ENCODE data around the gene NR1D1. TPM values are rescaled to one million over a fixed set of nuclear protein-coding genes. Genes with fewer than 3 reads are reported as not detected.

Gene NR1D1
- total RNA-seq, 1 donor from 2014 or later: 18.6 TPM

GRCh38 chr17:40079545-40079944, 20.8 kb downstream of the NR1D1 start:
- no peak for ATAC-seq
- no peak for DNase-seq (ENCODE audit: low spot score)

DNA sequence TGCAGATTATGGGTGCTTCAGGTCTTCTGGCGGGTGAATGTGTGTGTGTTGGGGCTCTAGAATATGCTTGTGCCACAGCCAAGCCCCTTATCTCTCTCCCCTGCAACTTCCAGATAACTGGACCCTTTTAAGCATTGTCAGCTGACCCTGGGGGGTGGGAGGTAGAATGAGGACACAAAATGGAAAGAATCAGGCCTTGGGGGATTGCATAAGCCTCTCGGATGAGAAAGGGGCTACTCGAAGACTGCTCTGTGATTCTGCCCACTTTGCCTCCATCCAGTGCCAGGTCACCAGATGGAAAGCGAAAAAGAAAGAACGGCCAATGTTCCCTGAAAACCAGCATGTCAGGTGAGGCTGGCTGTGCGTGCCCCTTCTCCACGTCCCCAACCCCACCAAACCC, 23.8 kb downstream of the NR1D1 start:
- DNase-seq (ENCODE audit: low spot score) (no peak), ATAC-seq (no peak)

DNA sequence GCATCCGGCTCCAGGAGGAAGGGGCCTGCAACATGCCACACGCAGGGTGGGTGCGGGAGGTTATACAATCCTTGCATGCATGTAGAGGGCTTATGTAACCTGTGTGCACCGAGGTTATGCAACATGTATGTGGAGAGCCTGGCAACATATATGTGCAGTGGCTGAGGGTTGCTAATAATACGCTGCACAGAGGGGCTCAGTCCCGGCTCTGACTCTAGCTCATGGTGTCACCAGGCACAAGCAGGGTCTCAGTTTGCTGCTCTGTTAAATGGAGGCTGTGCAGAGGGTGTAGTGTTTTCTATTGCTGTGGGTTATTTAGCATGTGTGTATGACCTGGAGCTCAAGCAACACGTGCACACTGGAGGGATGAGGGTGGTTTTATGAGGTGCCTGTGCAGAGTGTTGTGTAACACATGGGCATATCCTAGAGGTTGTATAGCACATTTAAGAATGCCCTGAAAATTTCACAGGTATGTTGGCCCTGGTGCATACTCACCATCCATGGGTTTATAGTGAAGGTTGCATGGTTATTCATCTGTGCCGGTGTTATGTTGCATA, 24.4 kb downstream of the NR1D1 start:
- ATAC-seq (no peak), DNase-seq (ENCODE audit: low spot score) (no peak)

DNA sequence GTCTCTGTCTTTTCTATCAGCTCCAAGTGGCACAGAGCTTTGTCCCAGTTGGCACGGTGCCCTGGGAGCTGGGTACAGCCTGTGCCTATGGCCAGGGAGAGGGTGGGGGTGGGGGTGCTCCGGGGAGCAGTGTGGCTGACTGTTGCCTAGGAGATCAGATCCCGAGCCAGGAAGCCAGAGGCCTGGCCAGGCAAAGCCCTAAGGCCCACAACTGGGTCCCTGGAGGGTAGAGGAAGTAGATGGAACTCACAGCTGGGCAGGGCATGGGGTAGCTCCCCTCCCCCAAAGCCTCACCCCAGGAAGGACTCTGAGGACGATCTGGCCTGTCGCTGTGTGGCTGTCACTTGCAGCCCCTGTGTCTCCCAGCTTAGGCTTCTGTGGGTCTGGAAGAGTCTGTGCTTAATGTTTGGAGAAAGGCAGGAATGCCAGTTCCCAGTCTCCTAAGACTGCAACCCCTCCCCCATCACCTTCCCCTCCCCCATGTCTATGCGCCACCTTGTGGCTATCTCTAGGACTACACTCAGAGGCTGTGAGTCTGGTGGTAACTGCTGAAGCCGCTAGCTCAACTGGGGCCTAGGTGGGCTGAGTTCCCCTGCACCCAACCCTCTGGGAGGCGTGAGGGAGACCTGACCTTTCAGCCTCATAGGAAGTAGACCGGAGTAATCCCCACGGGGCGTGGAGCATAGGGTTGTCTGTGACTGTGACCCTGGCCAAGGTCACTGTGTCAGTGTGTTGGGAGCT, 25.0 kb downstream of the NR1D1 start:
- DNase-seq (ENCODE audit: low spot score) (peak; percentile 70), ATAC-seq (peak; percentile 84)

GRCh38 chr17:40074871-40075200, 25.6 kb downstream of the NR1D1 start:
- ATAC-seq (no peak), DNase-seq (ENCODE audit: low spot score) (no peak)

DNA sequence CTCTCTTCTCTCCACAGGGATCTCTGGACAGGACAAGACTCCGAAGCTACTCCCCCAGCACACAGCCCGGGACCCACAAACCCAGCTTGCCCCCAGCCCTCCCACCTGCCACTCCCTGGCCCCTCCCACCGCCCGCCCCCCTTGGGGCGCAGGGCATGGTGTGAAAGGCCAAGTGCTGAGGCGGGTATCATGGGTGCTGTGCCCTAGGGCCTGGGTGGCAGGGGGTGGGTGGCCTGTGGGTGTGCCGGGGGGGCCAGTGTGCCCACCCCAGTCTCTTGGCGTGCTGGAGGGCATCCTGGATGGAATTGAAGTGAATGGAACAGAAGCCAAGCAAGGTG, 26.2 kb downstream of the NR1D1 start:
- no peak for DNase-seq (ENCODE audit: low spot score)
- no peak for ATAC-seq

DNA sequence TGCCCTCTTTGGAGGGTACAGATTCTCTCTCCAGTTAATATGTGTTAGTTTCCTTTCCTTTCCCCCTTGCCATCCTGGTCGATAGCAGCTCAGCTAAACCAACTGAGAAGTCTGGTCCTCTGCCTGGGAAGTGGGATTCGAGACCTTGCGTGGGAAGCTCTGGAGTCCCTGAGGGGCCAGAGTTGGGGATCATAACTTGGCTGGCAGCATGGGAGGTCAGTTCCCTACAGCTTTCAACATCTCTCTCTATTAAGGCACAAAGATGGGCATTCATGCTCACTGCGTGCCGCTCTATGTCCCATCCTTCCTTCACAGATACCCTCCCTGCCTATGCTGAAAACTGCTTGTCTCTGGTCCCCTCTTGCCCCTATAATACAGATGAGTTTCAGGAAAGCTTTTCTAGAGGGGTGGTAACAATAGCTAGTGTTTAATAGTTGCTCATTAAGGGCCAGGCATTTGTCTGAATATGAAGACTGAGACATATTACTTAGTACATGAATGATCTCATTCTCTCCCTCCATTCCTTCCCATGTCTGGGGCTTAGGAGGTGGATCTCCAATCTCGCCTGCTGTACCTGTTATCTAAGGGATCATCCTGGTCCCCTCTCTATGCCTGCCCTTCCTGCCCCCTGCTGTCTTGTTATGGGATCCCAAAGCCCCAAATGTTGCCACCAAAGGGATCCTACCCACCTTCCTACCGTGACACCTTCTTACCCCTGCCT, 26.8 kb downstream of the NR1D1 start:
- no peak for ATAC-seq
- no peak for DNase-seq (ENCODE audit: low spot score)

GRCh38 chr17:40072735-40073346, 27.5 kb downstream of the NR1D1 start:
- no peak for ATAC-seq
- DNase-seq (ENCODE audit: low spot score): no peak

DNA sequence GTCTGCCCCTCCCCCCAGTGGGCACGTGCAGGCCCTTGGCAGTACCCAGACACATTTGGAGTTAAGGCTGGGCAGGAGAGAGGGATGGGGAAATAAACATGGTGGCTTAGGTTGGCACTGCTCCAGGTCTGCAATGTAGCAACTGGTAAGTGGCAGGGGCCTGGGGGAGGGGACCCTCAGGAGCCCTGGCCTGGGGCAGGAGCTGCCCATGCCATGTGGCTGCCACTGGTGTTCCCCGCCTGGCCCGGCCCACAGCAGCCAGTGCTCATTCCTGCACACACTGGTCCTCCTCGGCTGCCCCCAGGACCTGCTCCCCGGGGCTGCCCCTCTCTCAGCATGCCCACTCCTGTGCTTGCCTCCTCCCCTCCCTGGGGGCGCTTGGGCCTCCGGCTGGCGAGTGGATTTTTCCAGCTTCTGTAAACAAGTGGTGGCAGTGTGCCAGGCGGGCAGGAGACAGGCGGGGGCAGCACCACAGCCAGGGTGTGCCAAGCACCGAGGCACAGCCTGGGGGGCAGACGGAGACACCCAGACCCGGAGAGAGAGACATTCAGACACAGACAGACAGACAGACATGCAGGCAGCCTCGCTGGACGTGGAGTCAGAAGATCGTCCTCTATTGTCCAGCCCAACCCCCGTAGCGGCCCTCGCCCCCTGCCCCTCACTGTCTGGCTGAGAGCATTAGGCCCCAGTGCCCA, 28.2 kb downstream of the NR1D1 start:
- DNase-seq (ENCODE audit: low spot score) (peak; percentile 81), ATAC-seq (peak; percentile 48)

- no peak for ATAC-seq
Observed at GRCh38 chr17:40071313-40072039, 28.9 kb downstream of the NR1D1 start.

GRCh38 chr17:40070709-40071312, 29.6 kb downstream of the NR1D1 start:
- DNase-seq (ENCODE audit: low spot score) (no peak), ATAC-seq (no peak)

More at GRCh38 chr17:40071313-40072039, 28.9 kb downstream of the NR1D1 start:
- no peak for DNase-seq (ENCODE audit: low spot score)

DNA sequence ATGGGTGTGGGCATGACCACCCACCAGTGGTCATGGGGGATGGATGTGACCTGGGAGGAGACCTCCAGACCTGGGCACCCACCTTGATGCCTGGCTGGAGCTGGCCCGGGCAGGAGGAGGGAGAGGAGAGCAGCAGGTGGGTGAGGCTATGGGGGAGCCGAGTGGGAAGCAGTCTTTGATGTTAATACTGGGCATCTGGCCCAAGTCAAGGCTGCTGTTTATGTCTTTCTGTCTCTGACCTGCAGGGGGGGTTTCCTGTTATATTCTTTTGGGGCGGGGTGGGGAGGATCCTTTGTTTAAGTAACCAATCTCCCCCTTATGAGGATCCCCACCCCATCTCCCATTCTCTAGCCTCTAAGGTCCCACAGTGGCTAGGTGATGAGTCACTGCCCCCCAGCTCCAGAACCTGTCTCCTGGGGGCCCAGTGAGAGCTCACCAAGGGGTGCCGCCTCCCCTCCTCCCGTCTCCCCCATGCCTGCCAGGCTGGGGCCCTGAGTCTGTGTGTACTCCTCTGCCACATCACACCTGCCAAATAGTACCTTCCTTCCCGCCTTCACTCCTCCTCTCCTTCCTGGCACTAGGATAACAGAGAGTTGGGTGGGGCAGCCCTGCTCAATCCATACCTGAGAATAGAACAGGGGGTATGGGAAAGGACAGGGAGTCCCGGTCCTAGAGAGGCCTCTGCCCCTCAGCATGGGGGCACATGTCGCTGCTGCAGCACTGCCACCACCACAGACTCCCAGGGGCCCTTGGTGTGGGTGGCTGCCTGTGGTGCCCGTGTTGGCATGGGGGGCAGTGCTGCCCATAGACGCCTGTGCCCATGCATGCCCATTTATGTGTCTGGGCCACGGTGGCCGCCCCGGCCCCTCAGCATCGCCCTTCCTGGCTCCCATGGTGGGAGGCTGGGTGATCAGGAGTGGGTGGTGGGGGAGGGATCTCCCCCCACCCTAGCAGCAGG, 30.4 kb downstream of the NR1D1 start:
- DNase-seq (ENCODE audit: low spot score): no peak
- no peak for ATAC-seq

GRCh38 chr17:40068917-40069750, 31.3 kb downstream of the NR1D1 start:
- ATAC-seq: peak; percentile 69
- DNase-seq (ENCODE audit: low spot score): peak; percentile 83

GRCh38 chr17:40068584-40068916, 31.8 kb downstream of the NR1D1 start:
- no peak for DNase-seq (ENCODE audit: low spot score)
- no peak for ATAC-seq

- ATAC-seq (no peak), DNase-seq (ENCODE audit: low spot score) (no peak)
Observed at GRCh38 chr17:40068129-40068581, 32.2 kb downstream of the NR1D1 start.

DNA sequence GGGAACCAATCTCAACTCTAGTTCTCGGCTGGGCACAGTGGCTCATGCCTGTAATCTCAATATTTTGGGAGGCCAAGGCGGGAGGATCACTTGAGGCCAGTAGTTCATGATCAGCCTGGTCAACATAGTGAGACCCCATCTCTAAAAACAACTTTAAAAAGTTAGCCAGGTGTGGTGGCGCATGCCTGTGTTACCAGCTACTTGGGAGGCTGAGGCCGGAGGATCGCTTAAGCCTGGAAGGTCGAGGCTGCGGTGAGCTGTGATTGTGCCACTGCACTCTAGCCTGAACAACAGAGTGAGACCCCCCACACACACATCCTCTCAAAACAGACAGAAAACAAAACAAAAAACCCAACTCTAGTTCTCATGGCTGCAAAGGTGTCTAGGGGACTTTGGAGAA, 32.7 kb downstream of the NR1D1 start:
- no peak for DNase-seq (ENCODE audit: low spot score)
- no peak for ATAC-seq

- DNase-seq (ENCODE audit: low spot score) (no peak), ATAC-seq (no peak)
Observed at GRCh38 chr17:40065769-40066510, 34.4 kb downstream of the NR1D1 start.

Measured in left lobe of liver (tissue), 2 donors.